K562 (cell line): ENCODE measurements around the gene GDPD2. TPM values are rescaled to one million over a fixed set of nuclear protein-coding genes. Genes with fewer than 3 reads are reported as not detected.
A peak's percentile ranks its signal among the peaks of the same experiment; 100 is the strongest.

Experiments used
- ATAC-seq: fragments of 200-7000 bp; cut with Tn5 transposase; 3 replicates; pipeline ENCODE4 v1.9.1; 2020; ENCODE audit warnings: moderate library complexity
- BruUV-seq: library from RNA; stranded (reverse); fragments of 400-500 nt; replicated peaks from 2 replicates; lab custom pipeline; 2021; lab: Mats Ljungman, UMichigan
- CTCF ChIA-PET: fragments of 300-600 bp; formaldehyde crosslinking; extraction: SDS; loops from one replicate; lab custom pipeline; 2021; ENCODE audit warnings: low intra/inter-chr PET ratio; lab: Yijun Ruan, JAX
- POLR2A ChIA-PET: fragments of 300-600, 350-650 bp; sonication (Branson Sonifier 250); formaldehyde crosslinking; extraction: SDS; loops from one replicate; lab custom pipeline; 2021; ENCODE audit warnings: antibody characterized with exemption, inconsistent platforms; lab: Yijun Ruan, JAX
- DNase-seq, 4 experiments: peaks; one replicate each; pipeline versions ENCODE4 v3.0.0 to v3.0.0-alpha.2; 2011 to 2018; ENCODE audit warnings: low spot score in 3 of 4, mixed read lengths in 3 of 4; ENCODE audit errors: extremely low read depth in 1 of 4
- FAIRE-seq: peaks from 2 replicates; lab custom pipeline; 2011; peaks lifted over from hg19 to GRCh38; lab: Jason Lieb, UNC
- H2AFZ ChIP-seq: 2 replicates; pipeline ENCODE4 v1.6.0; 2011; ENCODE audit warnings: low read depth, low read length, control low read depth, inconsistent platforms
- H3K27ac ChIP-seq: fragments of 200-600 bp; 3 replicates; pipeline ENCODE4 v1.8.0; 2011; ENCODE audit warnings: low read depth, mild to moderate bottlenecking, control low read depth, inconsistent platforms, low read length, moderate library complexity, mixed read lengths; ENCODE audit errors: extremely low read depth
- H3K27me3 ChIP-seq, 2 experiments: fragments of 300-600 bp in 1 of 2; 2 replicates in 1 of 2; 3 replicates in 1 of 2; pipeline versions ENCODE4 v1.6.0 to v1.8.0; 2011; ENCODE audit warnings: inconsistent platforms in 2 of 2, low read length in 2 of 2, mild to moderate bottlenecking in 1 of 2, mixed read lengths in 1 of 2, moderate library complexity in 1 of 2; ENCODE audit not compliant: control insufficient read depth in 2 of 2, insufficient read depth in 2 of 2
- H3K36me3 ChIP-seq: fragments of 300-600 bp; 3 replicates; pipeline ENCODE4 v1.8.0; 2011; ENCODE audit warnings: mild to moderate bottlenecking, low read length, inconsistent platforms; ENCODE audit not compliant: control insufficient read depth, insufficient read depth
- H3K4me1 ChIP-seq, 2 experiments: fragments of 200-600 bp in 1 of 2; replicated peaks in 1 of 2; 2 replicates in 1 of 2; 3 replicates in 1 of 2; pipeline versions ENCODE4 v1.5.1 to v1.8.0; 2011; ENCODE audit warnings: inconsistent platforms in 2 of 2, low read length in 2 of 2, mild to moderate bottlenecking in 1 of 2, mixed read lengths in 1 of 2, moderate library complexity in 1 of 2; ENCODE audit not compliant: control insufficient read depth in 2 of 2, insufficient read depth in 2 of 2
- H3K4me2 ChIP-seq: 2 replicates; pipeline ENCODE4 v1.6.1; 2011; ENCODE audit warnings: low read length, control low read depth, inconsistent platforms, mixed read lengths; ENCODE audit not compliant: insufficient read depth
- H3K4me3 ChIP-seq: fragments of 200-600 bp; sonication (generic), shearing (Covaris generic); 2 replicates; pipeline ENCODE4 v1.5.1; 2016; ENCODE audit warnings: control low read depth, inconsistent platforms
- H3K79me2 ChIP-seq: fragments of 200-600 bp; 3 replicates; pipeline ENCODE4 v1.8.0; 2011; ENCODE audit warnings: low read length, inconsistent platforms; ENCODE audit not compliant: control insufficient read depth, insufficient read depth
- H3K9ac ChIP-seq, 2 experiments: 2 replicates each; pipeline versions ENCODE4 v1.6.0 to v1.6.1; 2011; ENCODE audit warnings: low read depth in 2 of 2, low read length in 2 of 2, control low read depth in 1 of 2, inconsistent platforms in 1 of 2, mild to moderate bottlenecking in 1 of 2, mixed read lengths in 1 of 2; ENCODE audit not compliant: insufficient read depth in 1 of 2
- H3K9me1 ChIP-seq: one replicate; pipeline ENCODE4 v1.6.0; 2011; ENCODE audit warnings: inconsistent platforms, mild to moderate bottlenecking, low read length, moderate library complexity; ENCODE audit not compliant: control insufficient read depth, insufficient read depth
- H3K9me3 ChIP-seq: replicated peaks from 2 replicates; pipeline ENCODE4 v1.5.1; 2011; ENCODE audit warnings: low read depth, low read length, inconsistent platforms; ENCODE audit not compliant: control insufficient read depth, insufficient read depth
- H4K20me1 ChIP-seq: replicated peaks from 2 replicates; pipeline ENCODE4 v1.6.1; 2011; ENCODE audit warnings: low read length, inconsistent platforms, mixed read lengths; ENCODE audit not compliant: control insufficient read depth, insufficient read depth
- ARID2 ChIP-seq: fragments of 450-650 bp; IDR thresholded peaks from 2 replicates; pipeline ENCODE4 v1.6.1; 2017; ENCODE audit warnings: antibody characterized with exemption, mild to moderate bottlenecking
- BACH1 ChIP-seq: fragments of 200-800 bp; sonication (Bioruptor generic); IDR thresholded peaks from 2 replicates; pipeline ENCODE4 v1.6.1; 2016; ENCODE audit warnings: missing genetic modification characterization, missing compliant biosample characterization
- CTBP1 ChIP-seq: fragments of 450-650 bp; IDR thresholded peaks from 2 replicates; pipeline ENCODE4 v1.6.1; 2016; ENCODE audit warnings: borderline replicate concordance
- DLX4 ChIP-seq: fragments of 250-450 bp; sonication (Bioruptor Pico); IDR thresholded peaks from 2 replicates; pipeline ENCODE4 v1.6.1; 2021; ENCODE audit warnings: mild to moderate bottlenecking
- HMGN3 ChIP-seq: IDR thresholded peaks from 2 replicates; pipeline ENCODE4 v1.6.1; 2011; ENCODE audit warnings: borderline replicate concordance, low read depth, mild to moderate bottlenecking, mixed read lengths, low read length; ENCODE audit not compliant: insufficient read length; ENCODE audit errors: extremely low read depth
- NFIC ChIP-seq: fragments of 450-650 bp; IDR thresholded peaks from 2 replicates; pipeline ENCODE4 v1.6.1; 2017; ENCODE audit warnings: mild to moderate bottlenecking, inconsistent platforms
- POLR2G ChIP-seq: fragments of 200-400 bp; formaldehyde crosslinking; IDR thresholded peaks from 2 replicates; pipeline ENCODE4 v1.6.1; 2017; ENCODE audit warnings: low read depth, mild to moderate bottlenecking, antibody characterized with exemption, low read length, moderate library complexity
- RBFOX2 ChIP-seq: fragments of 200-400 bp; formaldehyde crosslinking; IDR thresholded peaks from 2 replicates; pipeline ENCODE4 v1.6.1; 2017; ENCODE audit warnings: low read depth, mild to moderate bottlenecking, low read length, moderate library complexity
- RCOR1 ChIP-seq, 2 experiments: IDR thresholded peaks; 2 replicates each; pipeline ENCODE4 v1.6.1; 2012; ENCODE audit warnings: low read depth in 2 of 2, low read length in 2 of 2, borderline replicate concordance in 1 of 2, improper control_type of control experiment in 1 of 2
- SMC3 ChIP-seq: conservative IDR thresholded peaks from 2 replicates; pipeline ENCODE4 v1.6.1; 2011; ENCODE audit warnings: low read depth, low read length, improper control_type of control experiment; ENCODE audit not compliant: insufficient read depth
- TFAM ChIP-seq: fragments of 250-450 bp; sonication (Bioruptor Pico); conservative IDR thresholded peaks from 2 replicates; pipeline ENCODE4 v1.5.0; 2021; ENCODE audit warnings: mild to moderate bottlenecking, moderate library complexity
- ZNF217 ChIP-seq: sonication (generic); formaldehyde crosslinking; IDR thresholded peaks from 2 replicates; pipeline ENCODE4 v1.8.0; 2022; ENCODE audit warnings: mild to moderate bottlenecking, missing genetic modification reagents
- WGBS: fragments of 100-300 bp; shearing (Covaris generic); methylation state at CpG from one replicate; pipeline ENCODE4 v1.1.6; 2016; ENCODE audit warnings: low coverage, mixed read lengths; ENCODE audit not compliant: insufficient coverage; ENCODE audit errors: missing lambda C conversion rate; 5-methylcytosine and 5-hydroxymethylcytosine counted together
- in situ Hi-C: fragments of 300-500 bp; cut with MboI; formaldehyde crosslinking; loops from 4 replicates; pipeline ENCODE4 v1.15.0; 2018; ENCODE audit warnings: inconsistent platforms, mixed read lengths
- intact Hi-C: fragments of 100-400 bp; cut with micrococcal nuclease; formaldehyde crosslinking; loops from 2 replicates; pipeline ENCODE4 v1.14.2; 2022
- polyA plus RNA-seq, 8 experiments: library from polyadenylated mRNA; depleted of rRNA in 4 of 8; stranded (reverse) in 5 of 8; unstranded in 3 of 8; fragments of >200 nt; fragmentation: Nextera tagmentation in 2 of 8; fragmentation: Illumina TruSeq in 1 of 8; extraction: Ambion mirVana in 2 of 8; extraction: Trizol in 1 of 8; gene quantifications; 2 replicates each; pipeline versions ENCODE4 v1.2.1 to v1.2.3, GENCODE V29; 2011 to 2014; ENCODE audit warnings: inconsistent platforms in 1 of 8, missing spikeins in 1 of 8
- total RNA-seq, 7 experiments: library from RNA; depleted of rRNA in 6 of 7; stranded (reverse); fragments of >200 nt in 6 of 7; fragmentation: Illumina TruSeq in 2 of 7; extraction: Trizol in 2 of 7; gene quantifications; 2 replicates each; pipeline versions ENCODE4 v1.2.1 to v1.2.3, GENCODE V29; 2011 to 2021; ENCODE audit warnings: low replicate concordance in 1 of 7
- TF ChIP-seq, protein P1 (sequence below), 3 experiments: fragments of 200-800 bp in 1 of 3; fragments of 250-450 bp in 1 of 3; fragments of 450-650 bp in 1 of 3; sonication (Bioruptor Pico) in 1 of 3; sonication (Bioruptor generic) in 1 of 3; formaldehyde crosslinking in 1 of 3; IDR thresholded peaks; 2 replicates each; pipeline versions ENCODE4 v1.6.1 to v1.8.0; 2016 to 2022; ENCODE audit warnings: mild to moderate bottlenecking in 2 of 3, missing genetic modification characterization in 2 of 3, missing compliant biosample characterization in 1 of 3, moderate library complexity in 1 of 3
- TF ChIP-seq, protein P2 (sequence below): fragments of 450-650 bp; IDR thresholded peaks from 2 replicates; pipeline ENCODE4 v1.6.1; 2016; ENCODE audit warnings: missing biosample characterization, missing genetic modification characterization

GDPD2 gene
- total and polyA plus RNA-seq, 9 of the 15 experiments (the other 6 are each of a cell fraction or from before 2014, with no cell fraction given), result not detected

DNA sequence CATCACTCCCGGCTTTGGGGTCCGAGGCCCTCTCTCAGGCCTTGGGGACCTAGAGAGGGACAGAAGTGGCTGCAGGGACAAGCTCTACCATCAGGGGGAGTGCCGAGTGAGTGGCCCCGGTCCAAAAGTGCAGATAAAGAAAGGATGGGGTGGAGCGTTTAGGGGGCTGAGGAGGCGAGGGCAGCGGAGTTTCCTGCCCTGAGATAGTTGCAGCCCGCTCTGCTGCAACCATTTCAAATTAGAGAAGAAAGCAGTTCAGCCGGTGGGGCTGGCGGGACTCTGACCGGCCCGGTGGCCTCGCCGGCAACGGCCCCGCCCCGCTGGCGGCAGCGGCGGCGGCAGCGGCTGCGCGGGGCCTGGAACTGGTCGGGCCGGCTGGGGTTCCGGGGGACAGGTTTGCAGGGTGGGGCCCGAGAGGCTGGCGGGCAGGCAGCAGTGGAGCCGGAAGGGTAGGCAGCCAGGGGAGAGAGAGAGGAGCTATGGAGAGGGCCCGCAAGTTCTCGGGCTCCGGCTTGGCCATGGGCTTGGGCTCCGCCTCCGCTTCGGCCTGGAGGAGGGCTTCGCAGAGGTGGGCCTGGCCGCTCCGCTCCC is 29.1 kb downstream of the GDPD2 start:
- Histone ChIP-seq H3K27ac (no peak overlapping the region), H3K4me1 (peaks cover 0 to 23% of the 10 kb centered on the region in 2 experiments; a peak in 4 of 5 replicates), H3K9me3 (no peaks in the 10 kb centered on the region), H3K9ac (peak overlapping the region in 1 of 2 experiments; percentile 52; a peak in 1 of 4 replicates), H3K27me3 (peaks cover 0 to 13% of the 10 kb centered on the region in 2 experiments; a peak in 1 of 5 replicates), H4K20me1 (0 out of 2 replicates have a peak, but pooled peaks cover 9% of the 10 kb centered on the region), H3K9me1 (no peaks in the 10 kb centered on the region), H2AFZ (peak overlapping the region; percentile 85), H3K36me3 (no peaks in the 10 kb centered on the region), H3K79me2 (peaks cover 3% of the 10 kb centered on the region; the same call in 2 of the 3 replicates), H3K4me3 (peak overlapping the region; percentile 38), H3K4me2 (peak overlapping the region; percentile 66)
- FAIRE-seq (peak; percentile 82), DNase-seq (peak; percentile 51 to 78 (median 62)), ATAC-seq (peak; percentile 71)
- ChIA-PET POLR2A (interaction anchor here (0.7 to 1.6 kb wide), 4 partner anchors 9 to 213 kb away, joined by 3 to 4 read pairs (median 3); no protein-coding TSS in a partner anchor), CTCF (no interaction called here)
- in situ Hi-C loops (loop anchor here (10.0 kb wide), 1 partner anchor 213 kb away; no protein-coding TSS in a partner anchor), intact Hi-C loops (loop anchor here (5.0 to 10.0 kb wide), 2 partner anchors 513 to 725 kb away; no protein-coding TSS in a partner anchor)
- BruUV-seq, result no TSS peak
- WGBS, result 3% methylated on average over 8 of the region's 39 CpGs
- peak; percentile 29; the same call in 1 of the 2 replicates for TF ChIP-seq SMC3
- peak in 1 of 2 experiments; percentile 47; a peak in 1 of 4 replicates for TF ChIP-seq RCOR1 (IDR thresholded peaks at IDR 0.05; ENCODE audit: borderline replicate concordance in 1 of 2, low read depth in 2 of 2, low read length in 2 of 2)
- TF ChIP-seq POLR2G, result peak; percentile 49
- no peak for TF ChIP-seq ZNF217 (CRISPR knock-in tag)
- TF ChIP-seq, protein P1, sequence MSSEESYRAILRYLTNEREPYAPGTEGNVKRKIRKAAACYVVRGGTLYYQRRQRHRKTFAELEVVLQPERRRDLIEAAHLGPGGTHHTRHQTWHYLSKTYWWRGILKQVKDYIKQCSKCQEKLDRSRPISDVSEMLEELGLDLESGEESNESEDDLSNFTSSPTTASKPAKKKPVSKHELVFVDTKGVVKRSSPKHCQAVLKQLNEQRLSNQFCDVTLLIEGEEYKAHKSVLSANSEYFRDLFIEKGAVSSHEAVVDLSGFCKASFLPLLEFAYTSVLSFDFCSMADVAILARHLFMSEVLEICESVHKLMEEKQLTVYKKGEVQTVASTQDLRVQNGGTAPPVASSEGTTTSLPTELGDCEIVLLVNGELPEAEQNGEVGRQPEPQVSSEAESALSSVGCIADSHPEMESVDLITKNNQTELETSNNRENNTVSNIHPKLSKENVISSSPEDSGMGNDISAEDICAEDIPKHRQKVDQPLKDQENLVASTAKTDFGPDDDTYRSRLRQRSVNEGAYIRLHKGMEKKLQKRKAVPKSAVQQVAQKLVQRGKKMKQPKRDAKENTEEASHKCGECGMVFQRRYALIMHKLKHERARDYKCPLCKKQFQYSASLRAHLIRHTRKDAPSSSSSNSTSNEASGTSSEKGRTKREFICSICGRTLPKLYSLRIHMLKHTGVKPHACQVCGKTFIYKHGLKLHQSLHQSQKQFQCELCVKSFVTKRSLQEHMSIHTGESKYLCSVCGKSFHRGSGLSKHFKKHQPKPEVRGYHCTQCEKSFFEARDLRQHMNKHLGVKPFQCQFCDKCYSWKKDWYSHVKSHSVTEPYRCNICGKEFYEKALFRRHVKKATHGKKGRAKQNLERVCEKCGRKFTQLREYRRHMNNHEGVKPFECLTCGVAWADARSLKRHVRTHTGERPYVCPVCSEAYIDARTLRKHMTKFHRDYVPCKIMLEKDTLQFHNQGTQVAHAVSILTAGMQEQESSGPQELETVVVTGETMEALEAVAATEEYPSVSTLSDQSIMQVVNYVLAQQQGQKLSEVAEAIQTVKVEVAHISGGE (CRISPR knock-in tag; IDR thresholded peaks at IDR 0.05), result no peak; a peak in 1 of 6 replicates
- TF ChIP-seq DLX4 (CRISPR knock-in tag), result no peak
- TF ChIP-seq RBFOX2, result 0 out of 2 replicates have a peak, but pooled peaks have one; percentile 32
- TF ChIP-seq NFIC, result peak; percentile 92
- TF ChIP-seq TFAM (CRISPR knock-in tag), result no peak
- no peak for TF ChIP-seq BACH1
- TF ChIP-seq ARID2, result no peak
- TF ChIP-seq CTBP1, result peak; percentile 35; the same call in 1 of the 2 replicates
- TF ChIP-seq, protein P2, sequence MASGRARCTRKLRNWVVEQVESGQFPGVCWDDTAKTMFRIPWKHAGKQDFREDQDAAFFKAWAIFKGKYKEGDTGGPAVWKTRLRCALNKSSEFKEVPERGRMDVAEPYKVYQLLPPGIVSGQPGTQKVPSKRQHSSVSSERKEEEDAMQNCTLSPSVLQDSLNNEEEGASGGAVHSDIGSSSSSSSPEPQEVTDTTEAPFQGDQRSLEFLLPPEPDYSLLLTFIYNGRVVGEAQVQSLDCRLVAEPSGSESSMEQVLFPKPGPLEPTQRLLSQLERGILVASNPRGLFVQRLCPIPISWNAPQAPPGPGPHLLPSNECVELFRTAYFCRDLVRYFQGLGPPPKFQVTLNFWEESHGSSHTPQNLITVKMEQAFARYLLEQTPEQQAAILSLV (tag), result no peak
- no peak for TF ChIP-seq HMGN3
